Mucosa of gallbladder (tissue), 1 donor: ENCODE results near the gene TMEM190. TPM values are rescaled to one million over a fixed set of nuclear protein-coding genes. Genes with fewer than 3 reads are reported as not detected.
"Not testable (repeated sequence)": the region's sequence is repeated elsewhere in the genome, so short reads cannot be mapped to it uniquely, and the experiment has no call there.

ENCODE experiments used
- DNase-seq: peaks from one replicate; pipeline ENCODE4 v3.0.0-alpha.2; 2020; ENCODE audit warnings: low spot score
- total RNA-seq: library from RNA; stranded (reverse); gene quantifications from one replicate; pipeline ENCODE4 v1.2.1, GENCODE V29; 2021
- donor health status: DM: no; HTN: no; CAD: no.

Gene TMEM190
- not detected for total RNA-seq

GRCh38 chr19:55376241-55376933 lies at the start of gene TMEM190:
Gene TMEM190, plus strand, starts transcription at chr19:55376826. Its CDS starts 28 bp downstream, at chr19:55376854.
- DNase-seq = no peak

GRCh38 chr19:55328774-55329318 lies 47.8 kb upstream of the TMEM190 start:
- DNase-seq = not testable (repeated sequence)

DNA sequence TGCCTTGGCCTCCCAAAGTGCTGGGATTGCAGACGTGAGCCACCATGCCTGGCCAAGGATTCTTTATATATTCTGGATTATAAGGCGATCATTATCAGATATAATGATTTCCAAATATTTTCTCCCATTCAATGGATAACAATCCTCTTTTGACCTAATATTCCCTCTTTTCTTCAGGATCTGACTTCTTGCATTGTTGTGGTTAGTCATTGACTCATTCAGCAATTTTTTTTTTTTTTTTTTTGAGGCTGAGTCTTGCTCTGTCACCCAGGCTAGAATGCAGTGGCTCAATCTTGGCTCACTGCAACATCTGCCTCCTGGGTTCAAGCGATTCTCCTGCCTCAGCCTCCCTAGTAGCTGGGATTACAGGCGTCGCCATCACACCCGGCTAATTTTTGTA lies 46.8 kb upstream of the TMEM190 start:
- DNase-seq = not testable (repeated sequence)

- no peak for DNase-seq
These were observed 42.8 kb upstream of the TMEM190 start for GRCh38 chr19:55333870-55334269.

- no peak for DNase-seq
These were observed 40.5 kb upstream of the TMEM190 start for GRCh38 chr19:55336101-55336500.

DNA sequence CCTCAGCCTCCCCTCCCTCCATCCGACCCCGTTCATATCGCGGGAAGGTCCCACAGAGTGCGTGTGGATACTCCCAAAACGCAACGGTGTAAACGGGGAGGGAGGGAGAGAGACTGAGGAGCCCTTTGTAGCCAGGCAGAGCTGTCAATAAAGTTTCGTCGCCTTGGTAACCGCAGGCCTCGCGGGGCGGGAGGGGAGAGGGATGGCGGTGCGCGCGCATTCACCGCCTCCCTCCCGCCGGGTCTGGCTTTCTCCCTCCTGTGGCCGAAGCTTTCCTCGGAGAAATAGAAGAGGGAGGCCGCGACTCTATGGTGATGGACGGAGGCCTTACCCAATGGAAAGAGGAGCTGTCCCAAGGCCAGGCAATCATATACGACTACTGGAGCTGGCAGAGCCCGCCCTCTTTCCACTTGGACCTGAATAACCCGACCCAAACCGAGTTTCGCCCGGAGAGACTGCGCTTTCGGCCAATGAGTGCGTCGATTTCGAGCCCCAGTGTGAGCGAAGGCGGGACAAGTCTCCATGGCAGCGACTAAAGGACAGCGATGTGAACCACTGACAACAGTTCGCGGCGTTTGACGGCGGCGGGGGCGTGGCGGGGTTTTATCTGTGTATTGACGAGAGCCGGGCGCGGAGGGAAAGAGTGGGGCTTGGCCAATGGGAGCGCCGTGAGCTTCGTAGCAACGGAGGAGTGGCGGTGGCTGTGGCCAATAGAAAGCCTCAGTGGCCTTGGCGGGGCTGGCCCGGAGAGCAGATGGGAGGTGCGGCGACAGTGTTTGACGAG lies 37.3 kb upstream of the TMEM190 start, which contains the start of gene KMT5C:
Gene KMT5C (plus strand): TSS at position 772 of the 784 bp plus-strand sequence. CDS start 2,061 bp downstream, outside the sequence.
- peak; percentile 100 for DNase-seq

GRCh38 chr19:55339889-55340783 lies 36.5 kb upstream of the TMEM190 start:
- DNase-seq = no peak

DNA sequence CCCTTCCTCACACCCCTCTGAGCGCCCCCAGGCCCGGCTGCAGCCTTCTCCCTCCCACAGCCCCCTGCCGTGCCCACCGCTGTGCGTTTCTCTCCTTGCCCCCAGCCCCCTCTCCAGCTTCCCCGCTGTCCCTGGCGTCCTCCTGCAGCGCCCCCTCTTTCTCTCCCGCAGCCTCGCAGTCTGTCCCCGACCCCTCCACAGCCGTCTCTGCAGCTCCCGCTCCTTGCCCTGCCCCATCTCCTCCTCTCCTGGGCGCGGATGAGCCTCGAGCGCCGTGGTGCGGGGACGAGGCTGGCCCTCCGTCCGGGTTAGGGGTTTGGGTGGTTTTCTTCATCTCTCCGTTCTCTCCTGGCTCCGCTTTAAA lies 35.9 kb upstream of the TMEM190 start:
- no peak for DNase-seq

DNA sequence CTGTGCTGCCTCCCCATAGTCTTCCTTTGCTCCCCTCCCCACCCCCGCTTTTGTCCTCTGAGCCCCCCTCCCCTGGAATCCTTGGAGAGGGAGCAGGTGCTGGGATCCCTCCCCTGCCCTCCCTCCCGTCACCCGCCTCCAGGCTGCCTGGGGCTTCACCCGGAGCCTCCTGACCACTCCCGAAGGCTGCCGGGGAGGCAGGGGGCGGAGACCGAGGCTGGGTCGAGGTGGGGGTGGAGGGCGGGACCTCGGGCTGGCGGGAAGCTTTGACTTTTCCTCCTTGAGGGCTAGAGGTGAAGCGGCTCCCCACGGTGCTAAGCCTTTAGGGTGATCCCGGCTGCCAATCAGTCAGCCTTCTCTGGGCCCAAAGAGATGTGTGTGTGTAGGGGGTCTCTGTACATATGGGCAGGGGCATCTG lies 35.4 kb upstream of the TMEM190 start:
- peak; percentile 50 for DNase-seq

GRCh38 chr19:55341595-55342531 lies 34.8 kb upstream of the TMEM190 start:
- DNase-seq = no peak

DNA sequence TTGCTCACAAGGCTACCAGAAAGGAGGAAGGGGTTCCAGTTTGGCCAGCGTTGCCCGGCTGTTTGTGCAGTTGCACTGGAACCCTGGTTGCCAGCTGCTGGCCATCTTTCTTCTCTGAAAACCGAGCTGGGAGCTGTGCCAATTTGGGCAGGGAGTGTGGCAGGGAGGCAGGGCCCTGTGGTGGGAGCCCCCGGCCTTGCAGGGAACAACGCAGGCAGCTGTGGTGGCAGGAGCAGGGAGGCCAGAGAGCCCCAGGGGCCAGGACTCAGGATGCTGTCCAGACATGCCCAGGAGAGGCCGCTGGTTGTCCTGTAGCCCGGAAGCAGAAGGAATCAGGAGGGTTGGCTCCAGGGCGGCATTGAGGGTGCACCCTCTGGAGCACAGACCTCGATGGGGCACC lies 32.2 kb upstream of the TMEM190 start:
- DNase-seq = no peak

GRCh38 chr19:55345101-55345817 lies 31.4 kb upstream of the TMEM190 start:
- DNase-seq = no peak

GRCh38 chr19:55345818-55346724 lies 30.6 kb upstream of the TMEM190 start:
- DNase-seq = no peak

GRCh38 chr19:55346725-55347441 lies 29.7 kb upstream of the TMEM190 start:
- no peak for DNase-seq

- DNase-seq = no peak
These were observed 29.1 kb upstream of the TMEM190 start for GRCh38 chr19:55347442-55348009.

DNA sequence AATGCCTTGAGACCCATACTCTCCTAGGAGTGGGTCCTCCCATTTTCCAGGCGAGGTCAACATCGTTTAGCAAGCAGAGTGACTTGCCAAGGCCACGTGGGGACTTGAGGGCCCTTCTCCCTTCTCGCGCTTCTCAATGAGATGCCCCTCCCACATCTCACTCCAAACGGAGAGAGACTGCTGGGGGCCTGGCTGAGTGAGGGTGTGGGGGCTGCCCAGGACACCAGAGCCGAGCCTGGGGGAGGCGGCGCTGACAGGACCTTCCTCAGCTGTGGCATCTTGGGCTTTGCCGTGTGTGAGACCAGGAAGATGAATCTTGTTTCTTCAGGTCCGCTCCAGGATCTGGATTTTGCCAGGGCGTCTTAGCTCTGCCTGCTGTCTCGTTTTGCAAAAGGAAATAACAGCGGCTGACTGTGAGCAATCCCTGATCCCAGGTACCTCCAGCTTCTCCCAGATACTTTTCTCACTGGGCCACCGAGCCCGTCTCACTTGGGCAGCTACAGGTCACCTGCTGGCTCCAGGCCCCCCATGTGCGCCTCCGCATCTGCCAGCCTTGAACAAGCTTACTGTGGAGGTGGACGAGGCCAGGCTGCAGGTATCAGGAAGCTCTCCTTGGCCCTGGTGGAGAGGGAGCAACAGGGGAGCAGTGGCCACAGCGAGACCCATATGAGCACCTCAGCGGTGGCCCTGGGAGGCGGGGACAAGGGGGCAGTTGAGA lies 28.1 kb upstream of the TMEM190 start:
- DNase-seq = no peak
